Stimulated activated CD8-positive, alpha-beta memory T cell treated with anti-CD3 and anti-CD28 coated beads, Interleukin-15, amount 100 ng/mL, for 4 hours (primary cell): ENCODE results near the gene CDK14.

Source experiments
- DNase-seq, 2 donors: peaks; one replicate each; pipeline ENCODE4 v3.0.0-alpha.2; 2020; ENCODE audit warnings: low read depth in 2 of 2

CDK14 gene

DNA sequence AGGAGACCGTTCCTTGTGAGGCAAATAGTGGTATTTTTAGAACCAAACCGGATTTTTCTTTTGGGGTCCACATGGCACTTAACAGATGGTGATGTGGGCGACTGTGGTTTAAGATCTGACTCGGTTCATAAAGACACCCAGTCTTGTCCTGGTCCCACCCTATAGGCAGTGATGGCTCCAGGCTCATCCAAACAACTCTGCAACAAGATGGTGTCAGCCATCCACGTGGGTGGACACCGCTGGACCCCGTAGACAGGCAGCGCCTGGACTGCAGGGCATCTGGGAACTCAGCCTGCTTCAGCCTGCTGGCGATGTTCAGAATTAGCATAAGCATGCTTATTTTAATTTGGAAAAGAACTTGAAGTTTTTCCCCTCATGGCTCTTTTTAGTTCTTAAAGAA, 409.7 kb downstream of the CDK14 start:
- DNase-seq: no peak

DNA sequence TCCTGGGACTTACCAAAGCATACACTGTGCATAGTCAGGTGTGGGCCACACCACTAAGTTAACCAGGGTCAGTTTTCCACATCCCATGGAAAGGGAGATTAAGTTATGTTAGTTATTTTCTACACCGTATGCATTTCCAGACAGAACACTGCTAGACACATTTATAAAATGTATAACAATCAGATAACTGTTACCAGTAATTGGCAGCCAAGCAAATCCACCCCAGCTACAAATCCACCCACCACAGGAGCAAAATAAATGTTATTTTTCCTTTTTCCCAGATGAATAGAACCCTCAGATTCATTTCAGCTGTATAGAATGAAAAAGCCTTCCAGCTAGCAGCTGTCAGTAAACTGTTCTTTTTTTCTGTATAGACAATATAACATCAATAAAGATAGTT, 411.2 kb downstream of the CDK14 start:
- DNase-seq: no peak

DNA sequence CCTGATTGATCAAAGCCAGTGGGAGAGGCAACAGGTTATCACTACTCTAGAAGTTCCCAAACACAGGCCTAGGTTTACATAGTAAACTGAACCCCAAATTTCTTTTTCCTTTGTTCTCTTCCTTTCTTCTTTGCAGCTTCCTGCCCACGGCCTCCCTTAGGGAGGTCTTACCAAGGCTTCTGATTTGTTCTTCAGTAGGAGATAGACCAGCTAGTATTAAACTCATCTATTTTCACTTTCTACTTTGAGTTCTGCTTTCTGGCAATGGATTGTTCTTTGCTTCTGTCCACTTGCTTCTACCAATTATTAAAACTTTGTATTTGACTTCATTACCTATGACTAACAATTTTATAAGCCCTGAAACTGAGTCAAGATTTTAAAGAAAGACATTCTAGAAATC, 417.0 kb downstream of the CDK14 start:
- no peak for DNase-seq

DNA sequence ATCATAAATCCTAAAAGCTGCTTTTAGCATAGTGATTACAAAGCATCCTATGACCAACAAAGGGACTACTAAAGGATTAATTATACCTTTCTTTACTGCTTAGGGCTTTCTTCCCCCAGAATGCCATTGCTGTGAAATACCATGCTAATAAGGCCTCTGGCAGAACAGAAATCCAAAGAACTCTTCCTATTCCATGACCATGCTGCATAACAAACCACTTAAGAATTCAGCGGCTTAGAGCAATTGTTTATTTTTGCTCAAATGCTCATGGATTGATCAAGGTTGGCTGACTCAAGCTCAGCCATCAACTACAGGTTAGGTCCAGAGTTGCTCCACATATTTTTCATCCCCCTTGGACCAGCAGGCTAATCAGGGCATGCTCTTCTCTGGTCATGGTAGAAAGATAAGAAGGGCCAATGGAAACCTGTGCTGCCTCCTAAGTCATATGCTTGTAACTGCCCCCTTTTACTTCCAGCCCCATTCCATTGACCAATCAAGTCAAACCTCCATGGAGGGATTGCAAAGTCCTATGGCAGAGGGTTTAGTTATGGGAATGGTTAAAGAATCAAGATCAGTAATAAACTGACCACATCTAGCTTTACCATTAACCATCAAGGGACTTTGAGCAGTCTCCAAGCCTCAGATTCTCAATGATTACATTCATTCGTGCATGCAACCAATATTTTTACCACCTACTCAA, 423.7 kb downstream of the CDK14 start:
- no peak for DNase-seq

DNA sequence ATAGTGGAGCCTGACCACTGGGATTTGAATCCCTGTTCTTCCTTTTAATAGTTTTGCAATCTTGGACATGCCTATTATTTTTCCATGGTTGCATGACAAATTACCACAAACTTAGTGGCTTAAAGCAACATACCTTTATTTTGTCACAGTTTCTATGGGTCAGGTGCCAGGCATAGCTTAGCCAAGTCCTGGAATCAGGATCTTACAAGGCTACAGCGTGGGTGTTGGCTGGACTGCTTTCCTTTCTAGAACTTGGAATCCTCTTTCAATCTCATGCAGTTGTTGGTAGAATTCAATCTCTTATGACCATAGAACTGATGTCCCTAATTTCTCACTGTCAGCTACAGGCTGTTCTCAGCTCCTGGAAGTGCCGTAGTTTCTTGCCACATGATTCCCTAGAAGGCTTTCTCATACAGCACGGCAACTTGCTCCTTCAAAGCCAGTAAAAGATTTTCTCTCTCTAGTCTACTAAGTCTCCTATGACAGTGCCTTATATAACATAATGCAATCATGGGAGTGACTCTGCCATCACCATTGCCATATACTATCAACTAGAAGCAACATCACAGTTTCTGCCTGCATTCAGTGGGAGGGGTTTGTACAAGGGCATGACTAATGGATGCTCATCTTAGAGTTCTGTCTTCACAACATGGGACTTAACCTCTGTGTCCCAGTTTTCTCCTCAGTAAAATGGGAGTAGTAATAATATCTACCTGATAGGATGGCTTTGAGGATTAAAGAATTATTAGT, 424.7 kb downstream of the CDK14 start:
- no peak for DNase-seq

DNA sequence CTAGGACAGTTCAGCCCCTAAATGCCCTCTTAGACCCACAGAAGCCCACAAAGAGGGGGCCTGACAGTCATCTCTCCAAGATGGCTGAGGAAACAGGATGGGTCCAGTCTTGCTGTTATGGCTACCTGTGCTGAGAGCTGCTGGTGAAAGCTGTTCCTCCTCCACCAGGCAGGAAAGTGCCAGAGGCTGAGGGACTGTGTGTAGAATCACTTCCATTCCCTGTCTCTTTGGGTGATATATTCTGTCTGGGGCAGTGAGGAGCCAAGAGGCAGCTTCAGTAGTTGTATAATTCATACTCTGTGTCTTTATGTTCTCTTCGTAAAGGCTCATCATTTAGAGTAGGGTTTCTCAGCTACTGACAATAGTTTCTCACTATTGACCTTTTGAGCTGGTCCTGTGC, 425.8 kb downstream of the CDK14 start:
- DNase-seq: no peak

DNA sequence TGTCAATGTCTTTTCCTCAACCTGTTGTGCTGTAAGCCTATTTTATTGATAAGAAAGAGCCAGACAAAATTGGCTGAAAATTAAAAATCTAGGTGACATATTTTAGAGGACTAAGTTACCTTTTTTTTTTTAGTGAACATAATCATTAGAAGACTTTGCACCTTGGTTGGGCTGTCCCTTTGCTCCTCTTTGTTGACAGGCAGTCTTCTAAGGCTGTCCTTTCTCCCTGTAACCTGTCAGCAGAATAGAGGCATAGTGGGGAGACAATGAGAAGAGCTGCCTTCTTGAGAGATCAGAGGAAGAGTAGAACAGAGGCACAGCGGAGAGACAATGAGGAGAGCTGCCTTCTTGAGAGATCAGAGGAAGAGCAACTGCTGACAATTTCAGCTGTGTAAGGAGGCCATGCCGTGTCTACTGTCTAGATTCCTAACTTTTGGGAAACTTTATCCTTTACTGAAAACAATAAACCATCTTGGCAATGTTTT, 429.8 kb downstream of the CDK14 start:
- DNase-seq: no peak

DNA sequence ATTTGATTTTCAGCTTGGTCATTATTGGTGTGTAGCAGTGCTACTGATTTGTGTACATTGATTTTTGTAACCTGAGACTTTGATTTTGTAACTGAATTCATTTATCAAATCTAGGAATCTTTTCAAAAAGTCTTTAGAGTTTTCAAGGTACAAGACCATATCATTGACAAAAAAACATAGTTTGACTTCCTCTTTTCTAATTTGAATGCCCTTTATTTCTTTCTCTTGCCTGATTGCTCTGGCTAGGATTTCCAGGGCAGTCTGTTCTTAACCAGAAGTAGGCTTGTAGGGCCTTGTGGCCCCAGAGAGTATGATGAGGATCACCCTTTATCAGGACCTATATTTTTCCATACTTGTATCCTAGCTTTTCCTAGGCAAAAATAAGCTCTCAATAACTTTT, 433.6 kb downstream of the CDK14 start:
- no peak for DNase-seq

DNA sequence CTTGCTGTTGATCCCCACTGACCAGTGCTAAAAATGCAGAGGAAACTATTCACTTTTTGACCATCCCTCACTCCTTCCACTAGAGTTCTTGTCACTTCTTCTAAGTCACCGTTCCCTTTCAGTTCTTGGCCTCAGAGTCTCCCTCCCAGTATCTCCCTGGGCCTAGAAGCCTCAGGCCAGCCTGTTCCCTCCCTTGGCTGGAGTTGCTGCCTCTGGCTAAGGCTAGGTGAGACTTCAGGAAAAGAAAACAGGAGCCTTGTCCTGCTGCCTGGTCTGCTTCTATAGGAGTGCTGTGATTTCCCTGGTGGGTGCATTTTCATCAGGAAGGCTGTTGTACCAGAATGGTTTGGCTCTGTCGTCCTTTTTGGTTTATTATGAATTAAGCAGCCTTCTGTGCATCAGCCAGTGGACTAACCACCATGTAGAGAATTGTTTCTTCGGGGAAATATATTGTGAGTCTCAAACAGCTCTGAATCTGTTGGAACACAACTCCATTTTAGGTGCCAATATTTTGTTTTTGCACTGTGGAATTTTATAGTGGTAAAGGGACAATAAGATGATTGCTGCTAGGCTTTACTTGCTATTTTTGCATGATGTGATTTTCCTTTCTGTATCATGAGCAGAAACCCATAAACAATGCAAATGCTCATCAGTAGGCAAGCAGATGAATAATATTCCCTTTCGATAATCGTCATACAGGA, 434.7 kb downstream of the CDK14 start:
- DNase-seq: no peak

DNA sequence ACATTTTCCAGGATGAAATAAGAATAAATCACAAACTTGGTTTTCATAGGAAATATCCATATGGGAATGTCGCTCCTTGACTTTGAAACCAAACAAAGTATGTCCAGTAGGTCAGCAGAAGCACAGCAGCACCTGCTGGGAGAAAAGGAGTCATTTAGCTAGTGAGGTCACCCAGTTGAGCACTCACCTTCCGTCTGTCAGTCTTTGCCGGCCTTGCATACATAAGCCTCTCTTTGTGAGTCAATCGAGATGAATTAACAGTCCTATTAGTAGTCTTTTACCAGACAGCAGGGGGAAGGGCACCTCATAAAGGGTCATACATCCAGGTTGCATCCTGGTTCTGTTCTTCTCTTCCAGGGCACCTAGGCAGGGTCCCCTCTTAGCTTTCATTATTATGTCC, 435.6 kb downstream of the CDK14 start:
- no peak for DNase-seq

DNA sequence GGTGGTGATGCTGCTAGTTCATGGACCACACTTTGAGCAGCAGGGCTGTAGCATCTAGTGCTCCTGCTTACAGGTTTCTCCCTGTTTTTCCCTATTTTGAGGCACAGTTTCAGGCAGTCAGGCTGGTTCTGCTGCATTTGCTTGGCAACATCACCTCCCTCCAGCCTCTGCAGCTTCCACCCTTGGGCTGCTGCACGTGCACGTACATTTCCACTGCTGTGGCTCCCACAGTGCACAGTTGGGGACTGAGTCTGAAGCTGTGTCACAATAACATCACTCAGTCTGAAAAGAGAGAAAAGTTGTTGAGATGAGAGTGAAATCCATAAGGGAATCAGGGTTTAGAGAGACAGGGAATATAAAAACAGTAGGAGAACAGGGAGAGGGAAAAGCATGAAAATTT, 437.5 kb downstream of the CDK14 start:
- DNase-seq: no peak

DNA sequence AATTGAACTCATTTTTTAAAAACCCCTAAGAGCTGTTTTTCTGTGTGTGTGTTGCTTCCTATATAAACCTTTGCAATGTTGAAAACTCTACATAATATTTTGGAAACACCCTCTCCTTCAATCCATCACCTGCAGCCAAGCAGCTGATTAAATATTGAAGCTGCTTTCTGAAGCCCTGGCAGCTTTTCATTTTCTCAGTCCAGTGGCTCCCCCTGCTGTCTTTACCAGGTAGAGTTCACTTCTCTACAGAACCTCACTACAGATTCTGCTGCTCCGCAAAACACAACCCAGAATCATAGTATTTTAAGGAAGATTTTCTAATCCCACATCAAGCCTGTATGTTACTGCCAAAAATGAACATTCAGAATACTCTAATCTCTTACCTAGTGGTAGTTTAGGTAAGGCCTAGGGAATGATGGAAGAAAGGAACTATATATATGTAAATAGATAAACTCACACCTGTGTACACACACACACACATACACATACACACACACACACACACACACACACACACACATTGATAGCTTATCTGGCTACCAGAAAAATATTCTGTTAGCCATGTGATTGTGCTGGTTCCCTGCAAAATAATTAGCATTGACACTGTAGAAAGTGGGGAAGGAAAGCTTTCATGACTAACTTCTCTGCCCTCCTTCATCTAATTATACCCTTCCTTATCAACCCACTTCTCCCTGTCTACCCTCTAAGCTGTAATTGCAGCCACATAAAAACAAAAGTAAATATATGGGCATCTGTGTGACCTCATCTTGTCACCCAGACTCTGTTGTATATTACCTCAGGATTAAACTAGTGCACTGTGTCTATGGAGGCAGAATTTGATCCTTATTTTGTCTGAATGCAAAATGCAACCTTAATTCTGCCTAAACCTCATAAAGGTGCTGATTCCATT, 438.6 kb downstream of the CDK14 start:
- no peak for DNase-seq

DNA sequence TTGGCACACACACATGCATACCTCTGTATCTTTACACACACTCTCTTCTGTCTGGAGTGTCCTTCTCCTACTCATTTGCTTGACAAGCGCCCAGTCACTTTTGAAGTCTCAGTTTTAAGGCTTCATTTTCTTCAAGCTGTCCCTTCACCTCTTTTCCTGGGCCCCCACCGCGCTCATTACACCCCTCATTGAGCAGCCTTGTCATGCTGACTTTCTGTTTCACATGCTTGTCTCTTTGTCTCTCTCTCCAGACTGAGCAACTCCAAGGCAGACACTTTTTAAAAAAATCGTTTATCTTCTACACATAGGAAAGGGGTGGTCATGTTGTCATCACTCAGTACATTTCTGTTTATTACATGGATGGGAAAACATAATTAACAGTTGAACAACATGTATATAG, 442.9 kb downstream of the CDK14 start:
- DNase-seq: no peak

DNA sequence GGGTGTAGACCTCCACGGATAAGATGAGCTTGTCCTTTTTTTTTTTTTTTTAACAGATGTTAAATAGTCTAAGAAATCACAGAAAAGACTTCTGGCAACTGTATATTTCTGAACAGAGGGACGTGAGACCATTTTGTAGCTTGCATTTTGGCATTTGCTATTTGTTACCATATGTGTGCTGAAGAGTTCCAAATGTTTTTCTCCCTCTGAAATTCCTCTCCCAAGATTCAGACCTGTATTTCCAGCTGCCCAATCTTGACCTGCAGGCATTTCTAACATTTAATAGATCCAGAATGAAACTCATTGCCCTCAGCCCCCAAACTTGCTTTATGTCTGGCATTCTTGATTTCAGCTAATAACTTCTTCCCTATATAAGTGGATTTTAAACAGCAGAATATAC, 445.0 kb downstream of the CDK14 start:
- DNase-seq: no peak

DNA sequence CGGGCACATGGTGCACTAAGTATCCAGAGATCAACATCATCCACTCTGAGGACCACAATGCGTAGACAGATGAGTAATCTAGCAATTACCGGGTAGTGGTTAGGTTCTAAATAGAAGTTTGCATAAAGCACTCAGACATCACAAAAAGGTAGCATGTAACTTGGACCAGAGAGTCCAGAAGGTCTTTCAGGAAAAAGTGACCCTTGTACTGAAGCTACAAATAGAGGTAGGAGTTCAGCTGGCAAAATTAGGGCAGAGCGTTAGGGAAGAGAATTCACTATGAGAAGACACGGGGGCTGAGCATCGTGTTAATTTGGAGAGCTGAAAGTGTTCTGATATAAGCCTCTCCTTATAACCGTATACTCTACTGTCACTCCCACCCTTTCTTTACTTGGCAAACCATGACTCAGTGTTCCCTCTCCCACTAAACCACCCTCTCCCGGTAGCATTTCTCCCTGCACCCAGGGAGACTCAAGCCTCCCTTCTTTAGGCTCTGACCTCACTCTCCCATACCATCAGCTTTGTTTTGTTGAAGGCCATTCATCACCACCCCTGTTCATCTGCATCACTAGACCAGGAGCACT, 445.9 kb downstream of the CDK14 start:
- DNase-seq: no peak

DNA sequence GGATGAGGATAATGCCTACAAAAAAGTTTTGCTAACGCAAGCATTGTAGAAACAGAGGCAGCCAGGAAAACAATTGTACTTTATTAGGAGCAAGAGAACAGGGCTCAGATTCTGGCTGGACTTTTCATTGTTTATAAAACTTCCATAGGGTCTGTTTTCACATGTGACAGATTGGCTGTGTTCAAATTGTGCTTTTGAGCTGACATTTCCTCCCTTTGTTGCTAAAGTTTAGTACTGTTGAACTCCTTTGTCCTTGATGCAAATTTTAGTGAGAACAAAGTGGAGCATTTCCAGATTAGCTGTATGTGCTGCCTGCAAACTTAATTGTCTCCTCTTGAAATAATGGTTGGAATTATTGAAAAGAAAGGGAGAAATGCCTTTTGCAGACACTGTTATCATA, 447.1 kb downstream of the CDK14 start:
- DNase-seq: no peak

DNA sequence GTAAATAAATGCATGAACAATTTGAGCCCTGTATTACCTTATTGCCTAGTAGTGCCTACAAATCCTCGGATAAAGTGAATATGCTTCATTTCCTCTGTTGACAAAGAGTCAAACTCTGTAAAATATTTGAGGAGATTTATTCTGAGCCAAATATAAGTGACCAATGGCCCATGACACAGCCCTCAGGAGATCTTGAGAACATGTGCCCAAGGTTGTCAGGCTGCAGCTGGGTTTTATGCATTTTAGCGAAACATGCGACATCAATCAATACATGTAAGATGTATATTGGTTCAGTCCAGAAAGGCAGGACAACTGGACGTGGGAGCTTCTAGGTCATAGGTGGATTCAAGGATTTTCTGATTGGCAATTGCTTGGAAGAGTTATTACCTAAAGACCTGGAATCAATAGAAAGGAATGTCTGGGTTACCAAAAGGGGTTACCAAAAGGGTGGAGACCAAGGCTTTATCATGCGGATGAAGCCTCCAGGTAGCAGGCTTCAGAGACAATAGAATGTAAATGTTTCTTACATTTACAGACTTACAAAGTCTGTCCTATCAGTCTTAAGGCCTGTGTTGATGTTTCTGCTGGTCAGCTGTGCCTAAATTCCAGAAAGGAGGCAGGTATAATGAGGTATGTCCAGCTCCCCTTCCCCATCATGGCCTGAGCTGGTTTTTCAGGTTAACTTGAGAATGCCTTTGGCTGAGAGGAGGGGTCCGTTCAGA, 448.0 kb downstream of the CDK14 start:
- no peak for DNase-seq

DNA sequence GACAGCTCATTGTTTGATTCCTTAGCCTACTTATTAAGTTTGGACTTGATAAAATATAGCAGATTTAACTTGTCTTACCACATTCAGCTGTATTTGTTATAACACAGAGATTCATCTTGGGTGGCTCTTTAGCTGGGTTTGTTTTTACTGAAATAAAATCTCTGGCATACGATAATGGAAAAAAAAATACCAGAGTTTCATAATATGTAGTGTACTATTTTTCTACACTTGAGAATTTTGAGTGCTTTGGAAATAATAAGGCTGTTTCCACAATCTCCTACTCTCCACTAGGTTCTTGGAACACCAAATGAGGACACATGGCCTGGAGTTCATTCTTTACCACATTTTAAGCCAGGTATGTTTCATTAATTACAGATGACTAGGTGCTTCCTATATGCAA, 449.5 kb downstream of the CDK14 start:
- no peak for DNase-seq

DNA sequence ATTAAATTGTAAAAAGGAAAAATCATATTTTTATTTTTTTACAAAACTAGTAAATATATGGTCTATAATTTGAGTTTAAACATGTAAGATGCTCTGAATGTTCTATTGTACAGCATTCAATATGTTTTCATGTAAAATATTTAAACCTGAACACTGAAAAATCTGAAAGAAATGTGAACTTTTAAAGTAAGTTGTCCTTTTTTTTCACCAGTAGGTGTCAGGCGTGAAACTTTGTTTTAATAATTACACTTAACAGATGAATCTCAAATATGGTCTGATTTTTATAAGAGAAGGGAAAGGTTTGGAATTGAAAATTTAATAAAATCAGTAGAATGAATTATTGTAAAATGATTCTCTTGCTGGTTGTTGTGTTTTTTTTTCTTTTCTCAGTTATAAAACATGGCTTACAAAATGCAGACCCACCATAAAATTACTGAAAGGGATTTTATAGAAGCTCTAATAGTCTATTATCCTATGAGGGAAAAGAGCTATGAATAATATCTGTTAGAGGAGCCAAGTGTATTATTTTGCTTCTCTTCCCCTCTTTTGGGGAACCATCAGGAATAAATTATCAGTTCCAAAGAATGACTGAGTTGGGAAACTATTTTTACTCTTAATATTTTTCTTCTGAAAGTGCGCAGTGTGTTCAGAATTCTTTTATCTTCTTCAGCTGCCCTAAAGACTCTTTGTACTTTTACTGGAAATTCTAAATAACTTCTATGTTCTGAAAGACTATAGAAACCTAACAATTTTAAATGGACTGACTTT, 450.4 kb downstream of the CDK14 start:
- no peak for DNase-seq

DNA sequence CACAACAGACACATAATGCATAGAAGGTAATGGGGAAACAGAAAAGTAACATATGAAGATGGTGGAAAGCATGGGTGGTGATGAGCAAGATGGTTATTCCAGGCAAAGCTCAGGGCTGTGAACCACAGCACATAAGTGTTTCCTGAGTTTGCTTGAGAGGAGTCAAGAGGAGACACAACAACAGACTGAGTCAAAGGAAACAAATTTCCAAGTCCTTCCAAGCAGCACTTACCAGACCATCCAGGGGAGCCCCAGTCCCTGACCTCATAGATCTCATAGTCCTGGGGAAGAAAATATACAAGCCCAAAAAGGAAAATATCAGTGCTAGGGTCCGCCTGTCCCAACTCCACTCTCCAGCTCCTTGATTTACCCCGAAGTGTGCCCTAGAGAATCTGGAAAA, 451.5 kb downstream of the CDK14 start:
- DNase-seq: no peak
